GM12874 (cell line): ENCODE results near the gene FAAP100.

Experiments
- CTCF ChIP-seq: IDR thresholded peaks from 2 replicates; pipeline ENCODE4 v1.5.1; 2011; ENCODE audit warnings: low read depth, mild to moderate bottlenecking, control low read depth, low read length, moderate library complexity; ENCODE audit not compliant: insufficient read depth

Gene FAAP100

DNA sequence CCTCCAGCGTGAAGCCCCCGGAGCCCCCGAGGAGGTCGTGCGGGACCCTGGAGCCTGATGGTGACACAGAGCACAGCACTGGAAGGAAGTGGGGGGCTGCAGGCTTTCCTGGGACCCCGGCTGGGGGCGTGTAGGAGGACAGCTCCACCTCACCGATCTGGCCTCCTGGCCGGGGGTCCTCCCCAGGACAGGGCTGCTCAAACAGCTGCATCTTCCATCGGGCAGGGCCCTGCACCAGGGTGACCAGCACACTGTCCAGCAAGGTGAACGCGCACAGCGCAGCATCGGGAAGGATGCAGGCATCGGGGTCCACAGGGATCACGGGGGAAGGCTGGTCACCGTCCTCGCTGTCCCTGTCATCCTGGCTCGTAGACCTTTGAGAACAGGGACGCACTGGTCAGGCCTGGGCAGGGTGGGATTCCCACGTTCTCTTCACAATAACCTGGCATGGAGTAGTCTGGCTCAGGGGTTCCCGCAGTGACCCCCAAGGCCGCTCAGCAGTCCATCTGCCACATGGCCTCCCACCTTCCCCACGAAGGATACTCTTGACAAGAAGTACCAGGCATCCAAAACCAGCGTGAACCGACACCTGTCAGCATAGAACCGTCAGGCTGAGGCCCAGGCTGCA is 1.2 kb downstream of the FAAP100 start:
- no peak for TF ChIP-seq CTCF

GRCh38 chr17:81550285-81550684 is 1.9 kb downstream of the FAAP100 start:
- TF ChIP-seq CTCF, result no peak

DNA sequence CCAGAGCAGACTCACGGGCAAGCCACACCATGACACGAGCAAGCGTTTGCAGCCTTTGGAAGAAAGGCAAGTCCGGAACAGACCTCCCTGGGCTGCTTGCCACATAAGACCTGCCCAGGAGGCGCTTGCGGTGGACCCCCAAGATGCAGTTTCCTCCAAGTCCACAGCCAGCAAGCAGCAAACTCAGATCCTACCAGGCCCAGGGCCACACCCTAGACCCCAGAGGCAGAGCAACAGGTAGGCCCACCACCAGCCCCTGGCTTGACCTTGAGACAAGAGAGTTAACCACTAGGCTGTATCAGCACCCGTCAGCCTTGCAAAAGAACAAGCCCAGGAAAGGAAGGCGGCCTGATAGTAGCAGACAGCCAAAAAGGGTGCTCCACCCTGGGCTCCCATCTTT is 2.3 kb downstream of the FAAP100 start:
- TF ChIP-seq CTCF, result no peak

DNA sequence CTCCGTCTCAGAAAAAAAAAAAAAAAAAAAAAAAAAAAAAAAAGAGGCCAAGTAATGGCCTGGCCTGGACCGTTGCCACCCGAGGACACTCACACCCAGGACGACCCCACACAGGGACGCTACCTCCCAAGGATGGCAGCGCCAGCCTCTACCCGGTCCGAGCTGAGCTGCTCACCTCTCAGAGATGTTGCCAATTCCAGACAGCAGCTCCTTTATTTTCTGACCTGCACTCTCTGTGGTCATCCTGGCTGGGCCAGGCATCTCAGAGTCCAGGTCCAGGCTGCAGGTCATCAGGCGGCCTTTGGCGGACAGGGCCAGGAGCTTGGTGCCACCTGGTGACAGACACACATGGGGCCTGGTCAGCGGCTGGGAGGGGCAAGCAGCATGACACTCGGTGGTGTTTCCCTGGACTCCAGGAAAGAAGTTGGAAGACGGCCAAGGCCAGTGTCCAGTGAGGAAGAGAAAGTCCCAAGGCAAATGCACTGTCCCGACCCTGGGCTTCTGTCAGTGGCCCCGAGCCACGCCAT is 3.1 kb downstream of the FAAP100 start:
- TF ChIP-seq CTCF, result no peak

GRCh38 chr17:81547614-81547982 is 4.6 kb downstream of the FAAP100 start:
- TF ChIP-seq CTCF, result no peak

GRCh38 chr17:81546906-81547613 is 5.1 kb downstream of the FAAP100 start:
- TF ChIP-seq CTCF, result no peak

DNA sequence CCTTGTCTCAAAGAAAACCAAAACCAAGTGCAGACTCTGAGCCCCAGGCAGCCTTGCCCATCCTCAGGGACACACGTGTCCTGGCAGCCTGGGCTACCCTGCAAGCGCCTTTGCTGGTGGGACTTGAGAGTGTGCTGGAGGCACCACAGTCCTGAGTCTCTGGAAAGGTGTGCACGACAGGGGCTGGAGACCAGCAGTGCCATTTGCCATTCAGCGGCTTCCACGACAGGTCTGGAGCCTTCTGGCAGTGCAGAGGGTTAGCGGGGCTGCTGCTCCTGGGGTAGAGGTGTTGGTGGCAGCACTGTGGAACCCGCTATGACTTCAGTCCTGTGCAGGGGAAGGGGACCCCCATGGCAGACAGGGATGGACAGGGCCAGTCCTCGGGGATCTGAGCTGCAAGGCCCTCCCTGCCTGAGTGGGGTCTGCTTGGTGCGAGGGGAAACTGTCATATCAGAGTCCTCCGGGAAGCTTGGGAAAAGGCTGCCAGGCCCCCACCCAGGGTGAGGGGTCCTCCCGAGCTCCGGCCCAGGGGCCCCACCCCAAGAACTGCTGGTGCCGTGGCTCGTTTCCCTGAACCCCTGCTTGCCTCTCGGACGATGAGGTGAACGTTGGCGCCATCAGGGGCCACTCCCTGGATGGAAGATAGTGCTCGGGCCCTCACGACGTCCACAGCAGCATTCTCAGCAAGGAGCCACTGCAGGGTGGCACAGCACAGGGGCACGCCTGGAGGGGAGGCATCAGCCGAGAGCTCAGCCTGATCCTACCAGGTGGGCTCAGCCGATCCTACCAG is 6.8 kb downstream of the FAAP100 start:
- TF ChIP-seq CTCF, result no peak
